Erythroblast (primary cell): ENCODE results near the gene SIK2.

ENCODE experiments used
- GATA1 ChIP-seq: IDR thresholded peaks from 2 replicates; pipeline ENCODE4 v1.6.1; 2011; ENCODE audit warnings: low read depth, mild to moderate bottlenecking, control low read depth, low read length, moderate library complexity
- POLR2A ChIP-seq: IDR thresholded peaks from 2 replicates; pipeline ENCODE4 v1.6.1; 2011; ENCODE audit warnings: mild to moderate bottlenecking, low read length

GRCh38 chr11:111589114-111589513, 13.1 kb upstream of the SIK2 start:
- no peak for TF ChIP-seq POLR2A
- TF ChIP-seq GATA1: no peak
